HUES64 (cell line): ENCODE results near the gene PPA1.
"Not testable (repeated sequence)": the region's sequence is repeated elsewhere in the genome, so short reads cannot be mapped to it uniquely, and the experiment has no call there.

Experiments
- H3K27ac ChIP-seq: 2 replicates; pipeline ENCODE4 v1.7.0; 2013; ENCODE audit warnings: low read depth, low read length, inconsistent platforms
- H3K27me3 ChIP-seq: 2 replicates; pipeline ENCODE4 v1.6.1; 2013; ENCODE audit warnings: mild to moderate bottlenecking, low read length; ENCODE audit not compliant: insufficient read depth
- H3K36me3 ChIP-seq: 2 replicates; pipeline ENCODE4 v1.6.1; 2013; ENCODE audit warnings: mild to moderate bottlenecking, low read length; ENCODE audit not compliant: insufficient read depth
- H3K4me1 ChIP-seq: 2 replicates; pipeline ENCODE4 v1.6.1; 2013; ENCODE audit warnings: mild to moderate bottlenecking, low read length, moderate library complexity; ENCODE audit not compliant: insufficient read depth
- H3K4me3 ChIP-seq: 2 replicates; pipeline ENCODE4 v1.5.1; 2013; ENCODE audit warnings: mild to moderate bottlenecking, low read length, moderate library complexity
- H3K9ac ChIP-seq: 2 replicates; pipeline ENCODE4 v1.6.1; 2013; ENCODE audit warnings: mild to moderate bottlenecking, low read depth, low read length
- H3K9me3 ChIP-seq: 2 replicates; pipeline ENCODE4 v1.6.1; 2013; ENCODE audit warnings: low read depth, low read length; ENCODE audit not compliant: insufficient read depth
- WGBS: fragments of 150-250, 120-280 bp; methylation state at CpG from one replicate; pipeline ENCODE4 v1.1.7; 2013; ENCODE audit warnings: missing lambda C conversion rate; 5-methylcytosine and 5-hydroxymethylcytosine counted together

PPA1 gene

DNA sequence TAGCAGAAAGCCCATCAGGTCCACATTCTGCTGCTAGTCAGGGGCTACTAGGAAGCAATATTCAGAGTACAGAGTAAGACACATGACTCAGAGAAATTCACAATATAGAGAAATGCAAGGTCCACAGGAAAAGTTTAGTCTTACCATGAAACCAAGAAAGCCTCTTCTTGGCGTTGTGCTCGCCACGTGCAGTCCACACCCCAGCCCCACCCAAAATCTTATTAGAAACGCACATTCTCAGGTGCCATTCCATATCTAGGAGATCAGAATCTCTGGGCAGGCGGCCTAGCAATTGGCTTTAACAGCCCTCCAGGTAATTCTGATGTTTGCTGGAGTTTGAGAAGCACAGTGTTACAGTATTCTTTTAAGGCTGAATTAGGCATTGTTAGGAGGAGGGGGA lies 47.1 kb downstream of the PPA1 start:
- Histone ChIP-seq H3K9ac (no peak overlapping the region), H3K4me3 (no peak overlapping the region), H3K27me3 (peaks cover 7% of the 10 kb centered on the region; the same call in 1 of the 2 replicates), H3K9me3 (no peaks in the 10 kb centered on the region), H3K4me1 (no peaks in the 10 kb centered on the region), H3K36me3 (no peaks in the 10 kb centered on the region), H3K27ac (no peak overlapping the region)
- 87% methylated on average over 5 of the region's 5 CpGs for WGBS

DNA sequence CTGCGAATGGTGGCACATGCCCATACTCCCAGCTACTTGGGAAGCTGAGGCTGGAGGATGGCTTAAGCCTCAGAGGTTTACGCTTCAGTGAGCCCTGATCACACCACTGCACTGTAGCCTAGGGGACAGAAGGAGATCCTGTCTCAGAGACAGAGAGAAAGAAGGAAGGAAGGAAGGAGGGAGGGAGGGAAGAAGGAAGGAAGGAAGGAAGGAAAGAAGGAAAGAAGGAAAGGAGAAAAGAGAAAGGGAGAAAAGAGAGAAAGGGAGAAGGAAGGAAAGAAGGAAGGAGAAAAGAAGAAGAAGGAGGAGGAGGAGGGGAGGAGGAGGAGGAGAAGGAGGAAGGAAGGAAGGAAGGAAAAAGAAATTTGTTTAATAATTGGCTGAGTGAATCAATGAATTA lies 49.9 kb downstream of the PPA1 start:
- no peak overlapping the region for H3K4me3 ChIP-seq
- peaks cover 7% of the 10 kb centered on the region; the same call in 1 of the 2 replicates for H3K27me3 ChIP-seq
- 76% methylated on average over 2 of the region's 2 CpGs for WGBS
- no peak overlapping the region for H3K27ac ChIP-seq
- H3K9ac ChIP-seq, result no peak overlapping the region
- no peaks in the 10 kb centered on the region for H3K4me1 ChIP-seq
- H3K9me3 ChIP-seq, result peaks cover 4% of the 10 kb centered on the region; the same call in 1 of the 2 replicates
- H3K36me3 ChIP-seq, result no peaks in the 10 kb centered on the region

DNA sequence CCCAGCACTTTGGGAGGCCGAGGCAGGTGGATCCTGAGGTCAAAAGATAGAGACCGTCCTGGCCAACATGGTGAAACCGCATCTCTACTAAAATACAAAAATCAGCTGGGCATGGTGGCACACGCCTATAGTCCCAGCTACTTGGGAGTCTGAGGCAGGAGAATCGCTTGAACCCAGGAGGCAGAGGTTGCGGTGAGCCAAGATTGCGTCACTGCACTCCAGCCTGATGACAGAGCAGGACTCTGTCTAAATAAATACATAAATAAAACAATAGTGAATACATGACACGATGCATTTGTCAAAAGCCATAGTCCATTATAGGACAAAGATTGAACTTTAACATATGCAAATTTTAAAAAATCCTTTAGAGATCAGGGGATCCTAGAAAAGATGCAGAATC lies 54.0 kb downstream of the PPA1 start:
- not testable (repeated sequence) for H3K9ac ChIP-seq, H3K36me3 ChIP-seq, H3K4me3 ChIP-seq, H3K27ac ChIP-seq, H3K4me1 ChIP-seq, H3K27me3 ChIP-seq, H3K9me3 ChIP-seq
- WGBS, result 91% methylated on average over 7 of the region's 8 CpGs

DNA sequence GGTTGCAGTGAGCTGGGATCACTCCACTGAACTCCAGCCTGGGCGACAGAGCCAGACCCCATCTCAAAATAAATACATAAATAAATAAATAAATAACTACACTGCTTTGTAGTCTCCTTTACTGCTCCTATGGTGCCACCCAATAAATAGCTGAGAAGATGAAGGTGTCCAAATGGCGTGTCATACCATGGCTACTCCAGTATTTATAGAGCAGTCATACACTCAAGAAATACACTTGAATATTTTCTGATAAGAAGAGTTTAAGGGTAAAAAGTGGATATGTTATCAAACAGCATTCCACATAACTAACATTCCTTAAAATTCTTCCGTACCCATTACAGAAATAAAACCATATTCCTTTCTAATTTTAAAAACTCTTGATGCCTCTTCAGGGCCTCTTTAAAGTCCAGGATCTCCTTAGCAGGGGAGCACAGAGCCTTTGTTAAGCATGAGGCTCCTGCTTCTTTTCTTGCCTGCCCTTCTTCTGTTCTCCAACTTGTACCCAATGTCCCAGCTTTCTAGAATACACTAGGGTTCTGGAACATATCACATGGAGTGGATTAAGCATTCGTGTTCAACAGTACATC lies 55.0 kb downstream of the PPA1 start:
- Histone ChIP-seq H3K4me3 (no peak overlapping the region), H3K9me3 (peaks cover 4% of the 10 kb centered on the region; the same call in 1 of the 2 replicates), H3K36me3 (no peaks in the 10 kb centered on the region), H3K4me1 (no peaks in the 10 kb centered on the region), H3K27ac (no peak overlapping the region), H3K27me3 (peaks cover 2% of the 10 kb centered on the region; the same call in 1 of the 2 replicates), H3K9ac (no peak overlapping the region)
- 97% methylated on average over 2 of the region's 4 CpGs for WGBS

DNA sequence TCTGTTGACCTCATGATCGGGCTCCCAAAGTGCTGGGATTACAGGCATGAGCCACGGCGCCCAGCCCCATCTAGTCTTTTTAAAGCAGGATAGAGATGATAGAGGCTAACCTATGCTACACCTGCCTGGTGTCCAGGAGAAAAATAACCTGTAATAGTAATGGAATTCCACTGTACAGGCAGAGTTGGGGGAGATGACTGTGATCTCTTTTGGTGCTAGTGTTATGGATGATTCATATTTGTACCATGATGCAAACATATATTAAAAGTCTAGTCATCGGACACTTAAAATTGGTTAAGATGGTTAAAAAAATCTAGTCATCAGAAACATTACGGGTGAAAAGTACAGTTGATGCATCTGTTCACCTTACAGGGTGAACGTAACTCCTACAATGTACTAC lies 56.8 kb downstream of the PPA1 start:
- Histone ChIP-seq H3K36me3 (no peaks in the 10 kb centered on the region), H3K4me1 (no peaks in the 10 kb centered on the region), H3K9ac (no peak overlapping the region), H3K27ac (no peak overlapping the region), H3K27me3 (no peaks in the 10 kb centered on the region), H3K4me3 (no peak overlapping the region), H3K9me3 (peaks cover 4% of the 10 kb centered on the region; the same call in 1 of the 2 replicates)
- 74% methylated on average over 5 of the region's 6 CpGs for WGBS

DNA sequence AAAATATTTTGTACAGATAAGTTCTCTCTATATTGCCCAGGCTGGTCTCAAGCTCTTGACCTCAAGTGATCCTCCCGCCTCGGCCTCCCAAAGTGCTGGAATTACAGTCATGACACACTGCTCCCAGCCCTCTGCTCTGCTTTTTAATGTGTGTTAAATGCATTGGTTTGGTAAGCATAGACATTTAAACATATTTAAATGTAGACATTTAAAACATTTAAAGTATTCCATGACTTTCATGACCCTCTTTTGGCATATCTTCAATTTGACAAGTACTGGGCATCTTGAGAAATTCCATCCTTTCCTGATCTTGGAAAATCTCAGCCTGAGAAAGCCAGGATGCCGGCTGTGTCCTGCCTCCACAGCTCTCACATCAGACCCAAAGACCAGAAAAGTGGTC lies 57.7 kb downstream of the PPA1 start:
- Histone ChIP-seq H3K36me3 (no peaks in the 10 kb centered on the region), H3K9ac (no peak overlapping the region), H3K4me1 (no peaks in the 10 kb centered on the region), H3K4me3 (no peak overlapping the region), H3K9me3 (peaks cover 4% of the 10 kb centered on the region; the same call in 1 of the 2 replicates), H3K27ac (no peak overlapping the region), H3K27me3 (no peaks in the 10 kb centered on the region)
- 98% methylated on average over 3 of the region's 3 CpGs for WGBS

DNA sequence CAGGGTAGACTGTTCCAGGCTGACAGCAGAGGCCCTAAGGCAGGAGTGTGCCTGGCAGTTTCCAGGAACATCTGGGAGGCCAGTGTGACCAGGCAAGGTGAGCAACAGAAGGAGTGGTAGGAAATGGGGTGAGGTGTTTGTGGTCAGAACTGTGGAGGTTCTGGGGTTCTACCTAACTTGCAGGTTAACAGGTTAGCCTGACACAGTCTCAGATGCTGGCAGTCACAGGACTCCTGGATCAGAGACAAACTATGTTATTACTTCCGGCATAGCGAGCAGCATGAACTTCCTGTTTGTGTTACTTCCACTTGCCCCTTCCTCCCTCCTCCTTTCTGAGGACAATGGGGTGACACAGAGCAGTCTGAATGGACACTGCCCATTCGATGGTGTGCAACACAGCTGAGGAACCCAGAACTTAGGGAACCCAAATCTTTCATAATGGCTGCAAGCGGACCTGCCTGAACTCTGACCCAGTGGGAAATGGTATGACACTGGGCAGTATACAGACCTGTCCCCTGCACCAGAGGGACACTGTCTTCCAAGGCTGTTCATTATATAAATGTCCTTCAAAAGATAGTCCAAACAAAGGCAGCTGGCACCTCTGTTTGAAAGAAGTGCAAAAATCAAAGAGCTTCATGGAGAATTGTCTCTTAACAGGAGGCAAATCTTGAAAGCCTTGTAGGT lies 59.0 kb downstream of the PPA1 start:
- Histone ChIP-seq H3K9ac (no peak overlapping the region), H3K4me3 (no peak overlapping the region), H3K27me3 (no peaks in the 10 kb centered on the region), H3K9me3 (no peaks in the 10 kb centered on the region), H3K36me3 (no peaks in the 10 kb centered on the region), H3K4me1 (peaks cover 3% of the 10 kb centered on the region), H3K27ac (no peak overlapping the region)
- 83% methylated on average over 4 of the region's 4 CpGs for WGBS

DNA sequence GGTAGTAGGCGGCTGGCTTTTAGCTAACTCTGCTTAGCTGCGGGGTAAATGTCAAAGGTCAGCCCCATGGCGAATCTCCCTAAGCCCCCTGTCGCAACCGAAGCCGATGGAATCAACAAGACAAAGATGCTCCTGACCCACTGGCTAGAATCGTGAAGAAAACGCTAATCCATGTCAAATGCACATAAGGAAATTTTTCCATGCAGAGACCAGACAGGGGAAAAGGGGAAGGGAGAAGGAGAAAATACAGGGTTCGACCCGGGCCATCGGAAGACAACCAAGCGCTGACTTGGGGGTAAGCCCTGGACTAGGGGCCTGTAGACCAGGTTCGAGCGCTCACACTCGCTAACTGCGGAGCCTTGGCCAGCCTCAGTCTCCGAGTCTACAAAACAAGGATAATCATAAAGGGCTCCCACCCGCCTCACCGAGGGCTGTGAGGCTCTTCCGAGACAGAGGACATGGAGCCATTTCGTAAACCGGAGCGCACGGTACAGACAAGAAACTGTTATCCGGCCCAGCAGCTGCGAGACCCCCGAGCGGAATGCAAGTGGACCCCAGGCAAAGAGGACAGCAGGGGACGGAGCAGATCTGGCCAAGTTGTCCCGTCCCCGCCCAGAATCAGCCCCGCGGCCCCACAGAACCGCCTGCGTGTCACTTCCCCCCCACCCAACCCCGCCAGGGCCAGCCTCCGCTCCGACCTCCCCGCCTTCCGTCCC lies 63.4 kb downstream of the PPA1 start:
- under 1% methylated on average over 40 of the region's 40 CpGs for WGBS
- no peaks in the 10 kb centered on the region for H3K9me3 ChIP-seq
- peak overlapping the region; percentile 98 for H3K4me3 ChIP-seq
- H3K36me3 ChIP-seq, result peaks cover 26% of the 10 kb centered on the region
- H3K27ac ChIP-seq, result peak overlapping the region; percentile 75
- peaks cover 7% of the 10 kb centered on the region for H3K4me1 ChIP-seq
- H3K9ac ChIP-seq, result peak overlapping the region; percentile 92
- no peaks in the 10 kb centered on the region for H3K27me3 ChIP-seq

DNA sequence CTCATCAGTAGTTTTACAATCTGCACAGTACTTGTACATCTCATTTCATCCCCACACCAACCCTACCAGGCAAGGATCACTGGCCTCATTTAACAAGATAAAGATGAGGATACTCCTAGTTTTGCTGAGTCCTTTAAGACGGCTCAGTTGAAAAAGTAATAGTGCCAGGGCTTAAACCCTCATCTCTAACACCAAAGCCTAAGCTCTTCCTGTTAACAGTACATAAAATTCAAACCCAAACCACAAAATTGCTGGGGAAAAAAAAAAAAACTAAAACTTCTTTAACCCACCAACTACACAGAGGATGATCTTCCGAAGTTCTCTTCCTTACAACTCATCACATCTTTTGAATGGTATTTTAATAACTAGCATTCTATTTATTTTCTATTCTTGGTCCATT lies 64.2 kb downstream of the PPA1 start:
- WGBS, result 73% methylated on average over 1 of the region's 2 CpGs
- Histone ChIP-seq H3K9ac (peak overlapping the region; percentile 92; the same call in 1 of the 2 replicates), H3K4me3 (peak overlapping the region; percentile 98), H3K36me3 (peaks cover 26% of the 10 kb centered on the region), H3K27ac (no peak overlapping the region), H3K4me1 (peaks cover 7% of the 10 kb centered on the region), H3K27me3 (no peaks in the 10 kb centered on the region), H3K9me3 (no peaks in the 10 kb centered on the region)

DNA sequence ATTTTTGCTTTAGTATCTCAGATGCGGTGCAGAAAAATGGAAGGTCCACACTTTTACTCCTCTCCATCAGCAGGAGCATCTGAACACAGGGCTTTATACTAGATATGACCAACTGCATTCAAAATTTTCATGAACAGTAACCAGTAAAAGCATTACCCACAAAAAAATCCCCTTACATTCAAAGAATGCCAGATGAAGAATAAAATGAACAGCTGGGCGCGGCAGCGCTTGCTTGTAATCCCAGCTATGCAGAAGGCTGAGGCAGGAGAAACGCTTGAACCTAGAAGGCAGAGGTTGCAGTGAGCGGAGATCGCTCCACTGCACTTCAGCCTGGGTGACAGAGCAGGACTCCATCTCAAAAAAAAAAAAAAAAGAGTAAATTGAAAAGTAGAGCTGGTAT lies 66.0 kb downstream of the PPA1 start:
- H3K36me3 ChIP-seq, result peaks cover 29% of the 10 kb centered on the region
- no peak overlapping the region for H3K9ac ChIP-seq
- H3K27me3 ChIP-seq, result no peaks in the 10 kb centered on the region
- WGBS, result 98% methylated on average over 7 of the region's 7 CpGs
- peaks cover 15% of the 10 kb centered on the region for H3K4me1 ChIP-seq
- H3K9me3 ChIP-seq, result no peaks in the 10 kb centered on the region
- H3K4me3 ChIP-seq, result no peak overlapping the region
- no peak overlapping the region for H3K27ac ChIP-seq

DNA sequence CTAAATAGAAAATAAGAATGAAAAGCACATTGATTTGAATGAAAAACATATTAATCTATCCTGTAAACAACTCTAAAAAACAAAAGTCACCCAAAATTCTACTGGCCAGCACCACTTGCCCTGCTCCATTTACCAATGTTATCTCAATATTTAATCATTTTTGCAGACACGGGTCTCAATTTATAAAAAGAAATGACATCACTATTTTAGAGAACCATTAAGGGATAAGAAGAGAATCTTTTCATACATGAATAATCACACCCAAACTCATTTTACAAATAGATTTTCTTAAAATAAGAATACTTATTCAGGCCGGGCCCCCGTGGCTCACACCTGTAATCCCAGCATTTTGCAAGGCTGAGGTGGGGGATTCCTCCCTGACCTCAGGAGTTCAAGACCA lies 66.8 kb downstream of the PPA1 start:
- Histone ChIP-seq H3K4me1 (peaks cover 15% of the 10 kb centered on the region), H3K36me3 (peaks cover 33% of the 10 kb centered on the region), H3K9ac (no peak overlapping the region), H3K4me3 (no peak overlapping the region), H3K27ac (no peak overlapping the region), H3K9me3 (no peaks in the 10 kb centered on the region), H3K27me3 (no peaks in the 10 kb centered on the region)
- WGBS, result 94% methylated on average over 3 of the region's 3 CpGs
